Colonic mucosa (tissue), 4 donors: Measurements from ENCODE around the gene NTRK2. TPM values are rescaled to one million over a fixed set of nuclear protein-coding genes. Genes with fewer than 3 reads are reported as not detected.

Experiments
- DNase-seq: peaks from one replicate; pipeline ENCODE4 v3.0.0-alpha.2; 2020
- H3K27ac ChIP-seq: fragments of 200-600 bp; one replicate; pipeline ENCODE4 v1.8.0; 2021
- H3K27me3 ChIP-seq: fragments of 200-600 bp; one replicate; pipeline ENCODE4 v1.8.0; 2021
- H3K36me3 ChIP-seq: fragments of 200-600 bp; one replicate; pipeline ENCODE4 v1.8.0; 2021
- H3K4me1 ChIP-seq: fragments of 200-600 bp; one replicate; pipeline ENCODE4 v1.8.0; 2021; ENCODE audit warnings: mild to moderate bottlenecking
- H3K4me3 ChIP-seq: fragments of 200-600 bp; one replicate; pipeline ENCODE4 v1.8.0; 2021
- H3K9ac ChIP-seq, 2 donors: one replicate each; pipeline ENCODE4 v1.7.0; 2013; ENCODE audit warnings: control low read depth in 2 of 2, low read depth in 2 of 2, low read length in 2 of 2
- H3K9me3 ChIP-seq: fragments of 200-600 bp; one replicate; pipeline ENCODE4 v1.8.0; 2021
- CTCF ChIP-seq: fragments of 200-600 bp; IDR thresholded peaks from one replicate; pipeline ENCODE4 v1.8.0; 2022; ENCODE audit warnings: antibody characterized with exemption, mild to moderate bottlenecking
- intact Hi-C: fragments of 100-400 bp; cut with DNase I; formaldehyde crosslinking; loops from one replicate; pipeline ENCODE4 v1.14.1; 2022
- total RNA-seq, 2 donors: library from RNA; stranded (reverse); fragmentation: NEBNext Ultra II Directional in 1 of 2; extraction: Animal tissue kit (Norgen Biotek cat#: 25700) in 1 of 2; gene quantifications; one replicate each; pipeline ENCODE4 v1.2.1, GENCODE V29; 2021
- donor health status: healthy.
- donor health status: DM: no; HTN: no; CAD: no.
- donor health status: DM: no; HTN: no; CAD: no.

The NTRK2 gene
- total RNA-seq, 2 donors from 2014 or later = 0.52 to 2.3 TPM

- Histone ChIP-seq H3K9ac (no peak overlapping the region), H3K36me3 (no peaks in the 10 kb centered on the region), H3K27ac (no peak overlapping the region), H3K9me3 (no peaks in the 10 kb centered on the region), H3K27me3 (no peaks in the 10 kb centered on the region), H3K4me3 (no peak overlapping the region), H3K4me1 (no peaks in the 10 kb centered on the region)
- DNase-seq = no peak
- TF ChIP-seq CTCF = no peak
- intact Hi-C loops = no loop called here
Measured at GRCh38 chr9:84711398-84711777, 41.9 kb downstream of the NTRK2 start.

GRCh38 chr9:84711936-84712335 lies 42.4 kb downstream of the NTRK2 start:
- H3K4me3 ChIP-seq = no peak overlapping the region
- no peak overlapping the region for H3K27ac ChIP-seq
- H3K36me3 ChIP-seq = no peaks in the 10 kb centered on the region
- H3K9ac ChIP-seq = no peak overlapping the region
- no peaks in the 10 kb centered on the region for H3K9me3 ChIP-seq
- intact Hi-C loops = no loop called here
- TF ChIP-seq CTCF = no peak
- DNase-seq = no peak
- H3K4me1 ChIP-seq = no peaks in the 10 kb centered on the region
- H3K27me3 ChIP-seq = no peaks in the 10 kb centered on the region

GRCh38 chr9:84716217-84716616 lies 46.7 kb downstream of the NTRK2 start:
- no peak overlapping the region for H3K9ac ChIP-seq
- no peaks in the 10 kb centered on the region for H3K9me3 ChIP-seq
- intact Hi-C loops = no loop called here
- H3K36me3 ChIP-seq = no peaks in the 10 kb centered on the region
- H3K27me3 ChIP-seq = no peaks in the 10 kb centered on the region
- no peak overlapping the region for H3K4me3 ChIP-seq
- no peak for TF ChIP-seq CTCF
- DNase-seq = no peak
- H3K27ac ChIP-seq = no peak overlapping the region
- H3K4me1 ChIP-seq = no peaks in the 10 kb centered on the region

GRCh38 chr9:84718476-84718875 lies 48.9 kb downstream of the NTRK2 start:
- no peak for DNase-seq
- no peak for TF ChIP-seq CTCF
- intact Hi-C loops = no loop called here
- Histone ChIP-seq H3K27me3 (no peaks in the 10 kb centered on the region), H3K4me3 (no peak overlapping the region), H3K4me1 (no peaks in the 10 kb centered on the region), H3K27ac (no peak overlapping the region), H3K9ac (no peak overlapping the region), H3K36me3 (no peaks in the 10 kb centered on the region), H3K9me3 (no peaks in the 10 kb centered on the region)

GRCh38 chr9:84722388-84722989 lies 53.0 kb downstream of the NTRK2 start:
- DNase-seq = no peak
- H3K4me1 ChIP-seq = no peaks in the 10 kb centered on the region
- no peak overlapping the region for H3K9ac ChIP-seq
- no peak overlapping the region for H3K4me3 ChIP-seq
- TF ChIP-seq CTCF = no peak
- H3K27me3 ChIP-seq = no peaks in the 10 kb centered on the region
- H3K9me3 ChIP-seq = no peaks in the 10 kb centered on the region
- peak overlapping the region; percentile 13 for H3K27ac ChIP-seq
- H3K36me3 ChIP-seq = no peaks in the 10 kb centered on the region
- intact Hi-C loops = no loop called here
